HG03060 (cell line): Measurements from ENCODE around the gene PROSER1.
"Not testable (repeated sequence)": the region's sequence is repeated elsewhere in the genome, so short reads cannot be mapped to it uniquely, and the experiment has no call there.

Experiments used
- ATAC-seq: cut with Tn5 transposase; IDR thresholded peaks from one replicate; pipeline ENCODE4 v1.9.1; 2021; ENCODE audit warnings: low read depth, moderate number of reproducible peaks; ENCODE audit not compliant: unreplicated experiment

The PROSER1 gene

GRCh38 chr13:39037880-39038568, at the start of gene PROSER1, which contains the start of gene NHLRC3:
Gene PROSER1, minus strand, starts transcription at chr13:39038089. Its CDS starts 847 bp downstream, at chr13:39037242.
Gene NHLRC3, plus strand, starts transcription at chr13:39038456. Its CDS starts 184 bp downstream, at chr13:39038640.
- peak; percentile 62 for ATAC-seq

- ATAC-seq = not testable (repeated sequence)
Measured at GRCh38 chr13:39086251-39086945, 48.5 kb upstream of the PROSER1 start.

GRCh38 chr13:39073983-39074382, 36.1 kb upstream of the PROSER1 start:
- ATAC-seq = no peak

DNA sequence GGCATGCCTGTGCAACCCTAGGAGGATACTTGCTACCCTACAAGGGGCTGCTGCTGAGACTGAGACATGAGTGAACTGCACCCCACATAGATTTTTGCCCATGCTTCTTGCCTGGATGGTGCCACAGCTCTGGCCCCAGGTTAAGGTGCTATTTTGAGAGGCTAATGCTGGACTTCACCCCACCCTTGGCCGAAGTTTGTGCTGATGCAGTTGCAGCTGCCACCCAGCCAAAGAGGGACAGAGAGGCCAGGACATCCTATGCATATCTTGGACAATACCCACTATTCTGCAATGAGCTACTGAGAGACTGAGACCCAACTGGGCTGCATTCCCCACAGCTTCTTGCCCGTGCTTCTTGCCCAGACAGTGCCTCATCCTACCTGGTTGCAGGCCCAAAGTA, 35.0 kb upstream of the PROSER1 start:
- no peak for ATAC-seq

- ATAC-seq = no peak
Measured at GRCh38 chr13:39062004-39062403, 24.1 kb upstream of the PROSER1 start.

DNA sequence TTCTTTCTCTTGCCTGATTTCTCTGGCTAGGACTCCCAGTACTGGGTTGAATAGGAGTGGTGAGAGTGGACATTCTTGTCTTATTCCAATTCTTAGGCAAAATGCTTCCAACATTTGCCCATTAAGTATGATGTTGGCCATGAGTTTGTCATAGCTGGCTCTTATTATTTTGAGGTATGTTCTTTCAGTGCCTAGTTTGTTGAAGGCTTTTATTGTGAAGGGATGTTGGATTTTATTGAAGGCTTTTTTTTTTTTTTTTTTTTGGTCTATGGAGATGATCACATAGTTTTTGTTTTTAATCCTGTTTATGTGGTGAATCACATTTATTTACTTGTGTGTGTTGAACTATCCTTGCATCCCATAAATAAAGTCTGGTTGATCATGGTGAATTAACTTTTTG, 20.2 kb upstream of the PROSER1 start:
- no peak for ATAC-seq

- no peak for ATAC-seq
Measured at GRCh38 chr13:39056018-39056417, 18.1 kb upstream of the PROSER1 start.

DNA sequence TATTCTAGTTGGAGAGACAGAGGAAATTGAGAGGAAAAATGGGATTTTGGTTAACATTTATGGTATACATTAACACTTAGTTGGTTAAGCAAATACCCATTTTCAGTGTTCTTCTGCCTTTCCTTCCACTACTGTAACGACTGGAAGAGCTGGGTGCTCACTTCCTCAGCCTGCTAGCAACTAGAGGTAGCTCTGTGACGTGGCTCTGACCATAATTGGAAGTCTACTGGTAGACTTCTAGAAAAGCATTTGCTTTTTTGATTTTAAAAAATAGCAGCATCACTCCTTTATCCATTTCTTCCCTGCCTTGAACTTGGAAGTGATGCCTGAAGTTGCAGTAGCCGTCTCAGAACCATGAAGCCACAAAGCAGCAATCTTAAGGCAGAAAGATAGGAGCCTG, 16.2 kb upstream of the PROSER1 start:
- ATAC-seq = no peak

DNA sequence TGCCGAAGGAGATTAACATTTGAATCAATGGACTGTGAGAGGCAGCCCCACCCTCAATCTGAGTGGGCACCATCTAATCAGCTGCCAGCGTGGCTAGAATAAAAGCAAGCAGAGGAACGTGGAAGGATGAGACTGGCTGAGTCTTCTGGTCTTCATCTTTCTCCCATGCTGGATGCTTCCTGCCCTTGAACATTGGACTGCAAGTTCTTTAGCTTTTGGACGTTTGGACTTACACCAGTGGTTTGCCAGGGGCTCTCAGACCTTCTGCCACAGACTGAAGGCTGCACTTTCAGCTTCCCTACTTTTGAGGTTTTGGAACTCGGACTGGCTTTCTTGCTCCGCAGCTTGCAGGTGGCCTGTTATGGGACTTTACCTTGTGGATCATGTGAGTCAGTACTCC, 15.1 kb upstream of the PROSER1 start:
- no peak for ATAC-seq

DNA sequence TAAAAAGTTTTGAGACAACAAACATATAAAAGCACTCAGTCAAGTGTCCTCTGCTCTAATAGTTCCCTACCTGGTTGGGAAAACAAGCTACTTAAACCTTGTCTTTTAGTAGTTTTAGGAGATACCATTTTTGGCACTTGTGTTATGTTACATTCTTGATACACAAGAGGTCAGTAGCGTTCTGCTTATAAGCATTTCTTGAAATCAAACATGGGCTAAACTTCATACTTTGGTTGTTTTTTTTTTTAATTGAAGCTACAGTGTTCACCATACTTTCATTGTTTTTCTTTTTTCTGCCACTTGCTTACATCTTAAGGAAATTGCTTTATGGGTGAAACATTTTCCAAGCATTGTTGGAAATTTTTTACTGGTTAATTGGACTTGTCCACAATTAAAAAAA, 13.3 kb upstream of the PROSER1 start:
- ATAC-seq = no peak

- no peak for ATAC-seq
Measured at GRCh38 chr13:39049274-39049673, 11.4 kb upstream of the PROSER1 start.

GRCh38 chr13:39048806-39049205, 10.9 kb upstream of the PROSER1 start:
- no peak for ATAC-seq

- ATAC-seq = no peak
Measured at GRCh38 chr13:39047560-39047959, 9.7 kb upstream of the PROSER1 start.

- peak; percentile 76 for ATAC-seq
Measured at GRCh38 chr13:39044536-39044935, 6.6 kb upstream of the PROSER1 start.

GRCh38 chr13:39040206-39040605, 2.3 kb upstream of the PROSER1 start:
- no peak for ATAC-seq

GRCh38 chr13:39039041-39039440, 1.2 kb upstream of the PROSER1 start:
- no peak for ATAC-seq

GRCh38 chr13:39038569-39039030, 711 bp upstream of the PROSER1 start:
- ATAC-seq = peak; percentile 5

GRCh38 chr13:39037410-39037879, 444 bp downstream of the PROSER1 start:
- no peak for ATAC-seq

DNA sequence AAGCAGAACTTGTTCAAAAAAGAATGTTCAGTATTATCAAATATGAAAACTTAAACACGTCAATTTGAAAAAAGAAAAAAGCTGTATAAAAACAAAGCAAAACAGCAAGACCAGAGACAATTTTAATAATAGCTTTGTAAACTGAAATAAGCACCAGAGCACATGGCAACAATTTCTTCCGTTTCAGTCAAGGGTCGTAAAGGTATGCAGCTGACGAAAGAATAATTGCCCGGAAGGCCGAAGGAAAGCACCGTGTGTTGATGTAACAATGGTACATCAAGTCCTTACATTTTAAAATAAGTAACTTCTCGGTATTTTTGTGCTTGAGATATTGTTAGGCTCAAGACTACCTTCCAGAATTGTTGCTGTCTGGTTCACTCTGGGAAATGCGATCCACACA, 1.7 kb downstream of the PROSER1 start:
- no peak for ATAC-seq

GRCh38 chr13:39035799-39036198, 2.1 kb downstream of the PROSER1 start:
- no peak for ATAC-seq

GRCh38 chr13:39035204-39035603, 2.7 kb downstream of the PROSER1 start:
- ATAC-seq = no peak

DNA sequence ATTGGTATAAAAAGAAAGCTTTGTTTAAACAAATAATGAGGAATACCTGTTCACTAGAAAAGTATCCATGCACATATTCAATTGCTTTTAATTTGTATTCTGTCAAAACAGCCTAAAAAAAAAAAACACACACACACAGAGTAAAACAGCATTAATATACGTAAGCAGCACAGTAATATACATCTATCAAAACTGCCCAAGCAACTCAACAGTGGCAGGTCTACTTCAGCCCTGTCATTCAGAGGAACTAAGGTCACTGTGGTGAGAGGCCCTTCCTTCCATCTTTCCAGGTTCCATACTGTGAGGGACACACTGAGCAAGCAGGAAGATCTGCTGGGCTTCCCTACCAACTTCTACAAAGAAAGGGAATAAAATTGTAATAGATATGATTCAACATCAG, 3.8 kb downstream of the PROSER1 start:
- ATAC-seq = no peak
